Germinal center (tissue), 1 donor: ENCODE measurements around the gene PITPNC1.
A peak's percentile ranks its signal among the peaks of the same experiment; 100 is the strongest.
"Not testable (repeated sequence)": the region's sequence is repeated elsewhere in the genome, so short reads cannot be mapped to it uniquely, and the experiment has no call there.

Experiments used
- DNase-seq: peaks from one replicate; pipeline ENCODE4 v3.0.0; 2012; ENCODE audit warnings: mixed read lengths, low spot score

The PITPNC1 gene

GRCh38 chr17:67578679-67579405 lies 201.8 kb downstream of the PITPNC1 start:
- DNase-seq, result not testable (repeated sequence)

- no peak for DNase-seq
Measured at GRCh38 chr17:67582673-67583081, 205.6 kb downstream of the PITPNC1 start.

DNA sequence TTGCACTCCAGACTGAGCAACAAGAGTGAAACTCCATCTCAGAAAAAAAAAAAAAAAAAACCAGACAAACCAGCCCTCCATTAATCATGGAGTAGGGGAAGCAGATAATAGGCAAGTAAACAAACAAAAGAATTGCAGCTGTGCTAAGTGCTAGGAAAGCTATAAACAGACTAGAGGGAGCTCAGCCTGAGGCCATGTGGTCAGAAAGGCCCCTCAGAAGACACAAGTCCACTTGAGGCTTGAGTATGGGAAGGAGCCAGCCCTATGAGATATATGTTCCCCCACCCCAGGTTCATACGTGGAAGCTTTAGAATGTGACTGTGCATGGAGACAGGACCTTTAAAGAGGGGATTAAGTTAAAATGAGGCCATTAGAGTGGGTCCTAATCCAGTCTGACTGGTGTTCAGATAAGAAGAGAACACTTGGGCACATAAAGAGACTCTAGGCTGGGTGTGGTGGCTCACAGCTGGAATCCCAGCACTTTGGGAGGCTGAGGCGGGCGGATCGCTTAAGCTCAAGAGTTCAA lies 208.1 kb downstream of the PITPNC1 start:
- DNase-seq, result no peak

GRCh38 chr17:67588326-67588725 lies 211.2 kb downstream of the PITPNC1 start:
- DNase-seq, result no peak

DNA sequence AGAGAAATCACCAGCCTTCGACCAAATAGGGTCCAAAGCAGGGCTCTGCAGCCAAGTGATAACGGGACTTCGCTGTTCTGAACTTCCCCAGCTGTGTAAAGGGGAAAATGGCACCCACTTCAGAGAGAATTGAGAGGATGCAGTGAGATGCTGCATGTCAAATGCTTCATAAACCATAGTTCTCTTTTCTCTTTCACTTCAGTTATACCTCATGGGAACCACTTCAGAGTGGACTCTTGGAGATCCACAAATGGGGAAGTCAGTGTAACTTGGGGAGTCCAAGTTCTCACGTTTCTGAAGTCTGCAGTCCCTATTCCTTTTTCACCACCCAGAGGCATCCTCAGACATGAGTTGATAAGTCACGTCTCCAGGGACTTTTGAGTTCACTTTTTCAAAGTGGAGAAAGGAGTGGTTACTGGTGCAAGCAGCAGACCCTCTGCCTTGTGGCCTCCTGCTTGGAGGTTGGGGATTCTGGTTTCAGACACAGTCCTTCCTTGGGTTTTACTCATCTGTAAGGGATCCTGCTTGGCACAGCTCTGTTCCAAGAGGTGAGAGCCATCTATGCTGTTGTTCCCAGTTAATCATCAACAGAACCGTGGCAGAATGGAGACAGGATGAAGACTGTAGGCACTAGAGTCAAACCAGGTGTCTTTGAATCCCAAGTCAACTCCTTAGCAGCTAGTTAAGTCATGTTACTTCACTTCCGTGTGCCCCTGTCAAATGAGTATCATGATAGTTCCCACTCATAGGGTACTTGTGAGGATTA lies 217.2 kb downstream of the PITPNC1 start:
- no peak for DNase-seq

- no peak for DNase-seq
Measured at GRCh38 chr17:67600408-67600807, 223.3 kb downstream of the PITPNC1 start.

DNA sequence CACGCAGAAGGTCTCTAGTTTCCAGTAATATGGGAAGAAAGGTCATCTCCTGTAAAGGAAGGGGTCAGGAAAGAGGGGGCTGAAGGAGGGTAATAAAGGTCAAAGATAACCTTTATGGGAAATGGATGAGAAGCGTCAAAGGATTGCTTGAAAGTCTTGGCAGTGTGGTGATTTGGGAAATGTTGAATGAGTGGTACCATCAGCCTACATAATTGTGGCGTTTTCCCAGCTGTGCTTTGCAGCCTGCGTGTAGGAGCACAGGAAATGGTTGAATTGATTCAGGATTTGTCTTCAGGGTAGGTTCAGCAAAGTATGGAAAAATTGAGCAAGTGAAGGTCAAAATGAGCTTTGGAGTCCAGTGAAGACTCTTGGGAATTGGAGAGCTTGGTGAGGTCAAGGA lies 224.8 kb downstream of the PITPNC1 start:
- DNase-seq, result no peak

GRCh38 chr17:67602444-67602843 lies 225.4 kb downstream of the PITPNC1 start:
- DNase-seq, result no peak

DNA sequence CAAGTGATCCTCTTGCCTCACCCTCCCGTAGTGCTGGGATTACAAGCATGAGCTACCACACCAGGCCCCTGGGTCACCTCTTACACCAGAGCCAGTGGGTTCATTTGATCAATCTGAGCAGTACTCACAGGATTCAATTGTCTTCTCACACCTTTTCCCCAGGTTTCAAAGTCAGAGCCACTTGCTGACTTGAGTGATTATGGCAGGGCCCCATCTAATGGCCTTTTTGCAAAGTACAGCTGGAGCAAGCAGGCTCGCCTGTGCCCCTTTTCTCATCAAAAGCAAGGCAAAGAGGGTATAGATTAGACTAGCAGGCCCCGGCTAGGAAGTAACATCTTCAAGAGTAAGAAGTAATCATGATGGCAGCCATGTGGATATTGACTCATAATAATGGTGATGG lies 225.9 kb downstream of the PITPNC1 start:
- DNase-seq, result peak; percentile 72

- no peak for DNase-seq
Measured at GRCh38 chr17:67605256-67605912, 228.3 kb downstream of the PITPNC1 start.

DNA sequence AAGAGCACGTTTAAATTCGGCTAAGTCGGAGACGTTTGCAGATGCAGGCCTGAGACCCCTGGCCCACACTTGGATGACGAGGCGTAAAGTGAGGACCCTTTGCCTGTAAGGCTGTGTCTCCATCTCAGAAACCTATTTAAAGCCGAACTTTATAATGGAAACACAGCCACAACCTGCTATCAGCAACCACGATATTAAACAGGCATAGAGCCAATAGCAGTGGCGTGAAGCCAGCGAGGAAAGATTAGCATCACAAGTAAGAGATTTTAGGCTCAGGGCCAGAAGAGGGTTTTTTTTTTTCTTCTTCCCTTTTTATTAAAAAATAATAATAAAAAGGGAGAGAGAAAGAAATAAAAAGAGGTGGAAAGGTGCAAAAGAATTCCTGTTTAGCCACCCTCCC lies 229.4 kb downstream of the PITPNC1 start:
- DNase-seq, result no peak

GRCh38 chr17:67606896-67607604 lies 230.0 kb downstream of the PITPNC1 start:
- no peak for DNase-seq

- DNase-seq, result no peak
Measured at GRCh38 chr17:67610061-67610460, 233.0 kb downstream of the PITPNC1 start.

DNA sequence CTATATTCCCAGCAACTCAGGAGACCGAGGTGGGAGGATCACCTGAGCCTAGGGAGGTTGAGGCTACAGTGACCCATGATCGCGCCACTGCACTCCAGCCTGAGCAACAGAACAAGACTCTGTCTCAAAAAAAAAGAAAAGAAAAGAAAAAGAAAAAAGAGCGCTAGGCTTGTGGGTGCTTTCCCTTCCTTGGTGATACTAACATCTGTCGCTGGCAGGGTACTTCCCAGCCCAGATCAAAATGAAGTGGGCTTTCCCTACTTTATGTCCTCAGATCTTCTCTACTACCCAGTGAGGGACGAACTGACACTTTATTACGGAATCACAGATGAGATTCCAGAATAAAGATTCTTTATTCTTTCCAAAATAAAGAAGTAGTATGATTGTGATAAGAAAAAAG lies 236.9 kb downstream of the PITPNC1 start:
- DNase-seq, result no peak

DNA sequence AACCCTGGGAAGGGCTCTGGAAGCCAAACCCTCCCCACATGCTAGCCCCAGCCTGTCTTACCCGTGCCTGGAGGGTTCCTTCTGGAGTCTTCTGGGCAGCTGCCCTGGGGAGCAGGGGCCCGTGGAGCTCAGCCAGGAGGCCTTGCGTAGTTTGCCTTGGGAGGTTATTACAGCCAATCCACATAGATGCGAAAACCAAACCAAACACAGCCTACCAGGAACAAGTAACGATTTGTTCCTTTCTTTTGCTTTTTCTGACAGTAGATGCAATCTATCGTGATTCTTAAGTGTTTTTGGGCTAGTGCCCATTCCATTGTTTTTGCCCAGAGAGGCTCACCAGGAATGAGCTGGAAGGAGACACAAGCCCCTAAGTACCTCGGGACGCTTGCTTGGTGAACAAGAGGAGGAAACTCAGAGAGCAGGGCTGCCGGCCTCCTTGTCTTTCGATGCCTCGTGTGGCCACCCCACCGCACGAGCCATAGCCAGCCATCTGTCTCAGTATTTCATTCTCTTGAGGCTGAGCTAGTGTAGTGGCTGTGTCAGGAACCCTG lies 238.0 kb downstream of the PITPNC1 start:
- no peak for DNase-seq

DNA sequence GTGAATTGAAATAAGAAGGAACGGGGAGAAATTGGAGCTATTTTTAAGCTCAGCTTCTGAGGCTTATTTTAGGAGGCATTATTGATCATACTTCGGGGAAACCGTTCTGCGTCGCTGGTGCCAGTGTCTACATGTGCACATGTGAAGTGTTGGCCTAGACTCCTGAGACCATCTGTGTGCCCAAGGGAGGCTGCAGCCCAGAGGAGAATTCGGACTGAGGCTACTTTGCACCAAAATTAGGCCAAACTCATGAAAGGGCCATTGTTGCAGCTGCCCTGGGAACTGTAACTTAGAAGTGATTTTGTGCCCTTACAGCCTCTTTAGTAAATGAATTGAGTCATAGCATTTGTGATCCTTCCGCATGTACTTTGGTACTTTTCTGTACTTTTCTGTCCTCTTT lies 238.7 kb downstream of the PITPNC1 start:
- no peak for DNase-seq

DNA sequence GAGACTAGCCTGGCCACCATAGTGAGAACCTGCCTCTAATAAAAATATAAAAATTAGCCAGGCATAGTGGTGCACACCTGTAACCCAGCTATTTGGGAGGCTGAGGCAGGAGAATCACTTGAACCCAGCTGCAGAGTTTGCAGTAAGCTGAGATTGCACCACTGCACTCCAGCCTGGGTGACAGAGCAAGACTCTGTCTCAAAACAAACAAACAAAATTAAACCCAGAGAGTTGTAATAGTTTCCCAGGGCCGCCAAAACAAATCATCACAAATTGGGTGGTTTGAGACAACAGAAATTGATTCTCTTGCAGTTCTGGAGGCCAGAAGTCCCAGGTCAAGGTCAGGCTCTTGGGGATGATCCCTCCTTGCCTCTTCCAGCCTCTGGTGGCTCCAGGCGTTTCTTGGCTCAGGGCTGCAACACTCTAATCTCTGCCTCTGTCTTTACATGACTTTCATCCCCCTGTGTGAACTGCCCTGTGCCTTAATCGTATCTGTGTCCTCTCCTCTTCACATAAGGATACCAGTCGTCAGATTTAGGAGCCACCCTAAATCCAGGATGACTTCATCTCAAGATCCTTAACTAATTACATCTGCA lies 240.3 kb downstream of the PITPNC1 start:
- no peak for DNase-seq

DNA sequence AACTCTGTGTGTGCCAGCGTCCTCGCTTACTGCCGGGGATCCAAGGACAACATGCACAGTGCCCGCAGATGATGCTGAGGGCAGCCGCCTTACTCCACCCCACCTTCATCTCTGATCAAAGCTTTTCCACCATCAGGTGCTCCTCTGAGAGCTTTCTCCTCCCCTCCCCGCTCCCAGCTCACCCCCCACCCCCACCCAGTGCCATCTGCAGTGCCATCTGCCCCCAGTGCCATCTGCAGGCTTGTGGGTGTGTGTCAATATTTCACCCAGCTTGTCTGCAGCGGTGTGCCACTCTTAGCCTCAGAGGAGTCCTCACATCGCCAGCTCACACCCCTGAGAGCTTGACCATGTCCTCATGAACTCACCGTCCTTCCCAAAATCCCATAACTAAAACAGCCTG lies 242.5 kb downstream of the PITPNC1 start:
- no peak for DNase-seq

DNA sequence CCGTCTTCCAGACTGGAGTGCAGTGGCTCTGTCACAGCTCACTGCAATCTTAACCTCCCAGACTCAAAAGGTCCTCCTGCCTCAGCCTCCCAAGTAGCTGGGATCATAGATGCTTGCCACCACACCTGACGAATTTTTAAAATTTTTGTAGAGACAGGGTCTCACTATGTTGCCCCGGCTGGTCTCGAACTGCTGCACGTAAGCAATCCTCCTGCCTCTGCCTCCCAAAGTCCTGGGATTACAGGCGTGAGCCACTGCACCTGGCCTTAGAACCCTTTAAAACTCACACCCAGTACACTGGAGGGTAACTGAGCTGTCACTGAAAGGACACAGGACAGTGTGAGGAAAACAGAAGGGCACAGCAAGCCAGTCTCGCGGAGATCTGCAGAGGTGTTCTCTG lies 243.0 kb downstream of the PITPNC1 start:
- no peak for DNase-seq

DNA sequence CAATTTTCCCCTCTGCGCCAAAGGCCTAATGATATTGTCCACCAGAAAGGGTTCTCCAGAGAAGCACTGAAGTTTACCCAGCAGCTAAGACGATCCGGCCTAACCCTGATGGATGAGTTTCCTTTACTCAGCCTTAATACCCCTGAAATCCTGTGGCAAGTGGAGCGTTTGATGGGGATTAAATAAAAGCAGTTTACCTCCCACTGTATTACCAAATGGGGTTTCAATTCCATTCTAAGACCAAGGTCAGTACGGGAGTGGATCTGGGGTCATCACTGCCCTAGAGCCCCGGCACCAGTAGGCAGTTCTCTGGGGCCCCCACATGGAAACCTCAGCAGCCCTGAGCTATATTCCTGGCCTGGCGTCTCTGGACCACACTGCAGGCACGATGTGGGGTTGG lies 243.6 kb downstream of the PITPNC1 start:
- DNase-seq, result no peak

DNA sequence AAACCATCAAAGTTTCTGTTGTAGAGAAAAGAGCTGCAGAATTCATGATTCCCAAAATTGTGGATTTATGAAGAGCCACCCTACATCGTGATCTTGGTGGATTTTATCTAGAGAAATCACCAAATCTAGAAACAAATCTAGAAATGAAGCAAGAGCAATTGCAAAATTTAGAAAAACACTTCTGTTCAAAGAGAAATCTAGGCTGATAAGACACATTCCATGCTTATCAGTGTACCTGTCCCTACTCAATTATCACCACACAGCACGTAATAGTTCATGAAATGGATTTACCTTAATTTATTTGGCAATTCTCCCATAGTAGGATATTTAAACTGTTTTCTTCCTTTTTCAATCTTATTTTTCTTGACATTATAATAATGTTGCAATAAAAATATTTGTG lies 246.7 kb downstream of the PITPNC1 start:
- DNase-seq, result no peak
